ENCODE measurements around the gene PLEKHM1. TPM values are rescaled to one million over a fixed set of nuclear protein-coding genes. Genes with fewer than 3 reads are reported as not detected.

The PLEKHM1 gene
- total and polyA plus RNA-seq, 2 of the 13 experiments (the other 11 are each of a cell fraction or from before 2014, with no cell fraction given) = 7.6 to 13.5 TPM

- no peak for TF ChIP-seq MLXIP (CRISPR knock-in tag; IDR thresholded peaks at IDR 0.05; ENCODE audit: borderline replicate concordance)
- no peak for TF ChIP-seq ZNF431 (CRISPR knock-in tag; IDR thresholded peaks at IDR 0.05; ENCODE audit: borderline replicate concordance, low read depth)
- TF ChIP-seq ZNF136 (CRISPR knock-in tag; IDR thresholded peaks at IDR 0.05; ENCODE audit: low read depth) = no peak
- TF ChIP-seq, protein P1, sequence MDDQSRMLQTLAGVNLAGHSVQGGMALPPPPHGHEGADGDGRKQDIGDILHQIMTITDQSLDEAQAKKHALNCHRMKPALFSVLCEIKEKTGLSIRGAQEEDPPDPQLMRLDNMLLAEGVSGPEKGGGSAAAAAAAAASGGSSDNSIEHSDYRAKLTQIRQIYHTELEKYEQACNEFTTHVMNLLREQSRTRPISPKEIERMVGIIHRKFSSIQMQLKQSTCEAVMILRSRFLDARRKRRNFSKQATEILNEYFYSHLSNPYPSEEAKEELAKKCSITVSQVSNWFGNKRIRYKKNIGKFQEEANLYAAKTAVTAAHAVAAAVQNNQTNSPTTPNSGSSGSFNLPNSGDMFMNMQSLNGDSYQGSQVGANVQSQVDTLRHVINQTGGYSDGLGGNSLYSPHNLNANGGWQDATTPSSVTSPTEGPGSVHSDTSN (CRISPR knock-in tag; IDR thresholded peaks at IDR 0.05; ENCODE audit: borderline replicate concordance) = no peak
- peak; percentile 47 for TF ChIP-seq RARA (CRISPR knock-in tag; IDR thresholded peaks at IDR 0.05)
- 0 out of 2 replicates have a peak, but pooled peaks have one; percentile 17 for TF ChIP-seq ZNF547 (CRISPR knock-in tag; IDR thresholded peaks at IDR 0.05)
- TF ChIP-seq FOSL2 (CRISPR knock-in tag; IDR thresholded peaks at IDR 0.05) = peak; percentile 63; the same call in 1 of the 2 replicates
- peak; percentile 80; the same call in 1 of the 2 replicates for TF ChIP-seq ZNF451 (CRISPR knock-in tag; IDR thresholded peaks at IDR 0.05)
- TF ChIP-seq EZH2 (conservative IDR thresholded peaks at IDR 0.05; ENCODE audit: low read depth, low read length) = no peak
- no peak for TF ChIP-seq ZSCAN22 (CRISPR knock-in tag; IDR thresholded peaks at IDR 0.05)
- peak; percentile 59 for TF ChIP-seq FOXA3 (CRISPR knock-in tag; IDR thresholded peaks at IDR 0.05)
- peak; percentile 80 for TF ChIP-seq ZNF430 (CRISPR knock-in tag; IDR thresholded peaks at IDR 0.05)
- TF ChIP-seq DNMT1 (CRISPR knock-in tag; IDR thresholded peaks at IDR 0.05) = peak; percentile 74; the same call in 1 of the 2 replicates
- TF ChIP-seq MIXL1 (CRISPR knock-in tag; IDR thresholded peaks at IDR 0.05) = peak; percentile 67; the same call in 1 of the 2 replicates
- TF ChIP-seq, protein P2, sequence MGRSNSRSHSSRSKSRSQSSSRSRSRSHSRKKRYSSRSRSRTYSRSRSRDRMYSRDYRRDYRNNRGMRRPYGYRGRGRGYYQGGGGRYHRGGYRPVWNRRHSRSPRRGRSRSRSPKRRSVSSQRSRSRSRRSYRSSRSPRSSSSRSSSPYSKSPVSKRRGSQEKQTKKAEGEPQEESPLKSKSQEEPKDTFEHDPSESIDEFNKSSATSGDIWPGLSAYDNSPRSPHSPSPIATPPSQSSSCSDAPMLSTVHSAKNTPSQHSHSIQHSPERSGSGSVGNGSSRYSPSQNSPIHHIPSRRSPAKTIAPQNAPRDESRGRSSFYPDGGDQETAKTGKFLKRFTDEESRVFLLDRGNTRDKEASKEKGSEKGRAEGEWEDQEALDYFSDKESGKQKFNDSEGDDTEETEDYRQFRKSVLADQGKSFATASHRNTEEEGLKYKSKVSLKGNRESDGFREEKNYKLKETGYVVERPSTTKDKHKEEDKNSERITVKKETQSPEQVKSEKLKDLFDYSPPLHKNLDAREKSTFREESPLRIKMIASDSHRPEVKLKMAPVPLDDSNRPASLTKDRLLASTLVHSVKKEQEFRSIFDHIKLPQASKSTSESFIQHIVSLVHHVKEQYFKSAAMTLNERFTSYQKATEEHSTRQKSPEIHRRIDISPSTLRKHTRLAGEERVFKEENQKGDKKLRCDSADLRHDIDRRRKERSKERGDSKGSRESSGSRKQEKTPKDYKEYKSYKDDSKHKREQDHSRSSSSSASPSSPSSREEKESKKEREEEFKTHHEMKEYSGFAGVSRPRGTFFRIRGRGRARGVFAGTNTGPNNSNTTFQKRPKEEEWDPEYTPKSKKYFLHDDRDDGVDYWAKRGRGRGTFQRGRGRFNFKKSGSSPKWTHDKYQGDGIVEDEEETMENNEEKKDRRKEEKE (IDR thresholded peaks at IDR 0.05) = no peak
- 0 out of 2 replicates have a peak, but pooled peaks have one; percentile 36 for TF ChIP-seq ZNF776 (CRISPR knock-in tag; IDR thresholded peaks at IDR 0.05)
- peak; percentile 53; the same call in 1 of the 2 replicates for TF ChIP-seq ATF7-NPFF (CRISPR knock-in tag; IDR thresholded peaks at IDR 0.05; ENCODE audit: low read depth)
- no peak for TF ChIP-seq SCMH1 (CRISPR knock-in tag; IDR thresholded peaks at IDR 0.05; ENCODE audit: borderline replicate concordance)
- TF ChIP-seq NAIF1 (CRISPR knock-in tag; IDR thresholded peaks at IDR 0.05; ENCODE audit: borderline replicate concordance) = no peak
- TF ChIP-seq ZNF710 (CRISPR knock-in tag; IDR thresholded peaks at IDR 0.05; ENCODE audit: borderline replicate concordance) = peak; percentile 88
- TF ChIP-seq SALL1 (CRISPR knock-in tag; IDR thresholded peaks at IDR 0.05) = peak; percentile 74
- no peak for TF ChIP-seq ZNF556 (CRISPR knock-in tag; IDR thresholded peaks at IDR 0.05; ENCODE audit: borderline replicate concordance)
These were observed 62.4 kb downstream of the PLEKHM1 start (continued) for GRCh38 chr17:45428050-45428617.
